Neutrophil (primary cell): Measurements from ENCODE around the gene RASSF10.

ENCODE experiments used
- H3K27ac ChIP-seq: fragments of 200-600 bp; sonication (generic); 2 replicates; pipeline ENCODE4 v1.5.1; 2016; ENCODE audit warnings: mild to moderate bottlenecking, moderate library complexity
- H3K27me3 ChIP-seq: fragments of 200-600 bp; sonication (generic); 2 replicates; pipeline ENCODE4 v1.6.0; 2016; ENCODE audit warnings: mild to moderate bottlenecking
- H3K36me3 ChIP-seq: fragments of 200-600 bp; sonication (generic); 2 replicates; pipeline ENCODE4 v1.5.1; 2017
- H3K4me1 ChIP-seq, 2 experiments: fragments of 200-600 bp in 1 of 2; sonication (generic) in 1 of 2; 1 replicate in 1 of 2; 2 replicates in 1 of 2; pipeline versions ENCODE4 v1.5.1 to v1.6.1; 2013 to 2016; ENCODE audit warnings: low read depth in 1 of 2, low read length in 1 of 2, mild to moderate bottlenecking in 1 of 2, moderate library complexity in 1 of 2; ENCODE audit not compliant: control insufficient read depth in 1 of 2, insufficient read depth in 1 of 2
- H3K4me3 ChIP-seq, 2 experiments: fragments of 200-600 bp in 1 of 2; sonication (generic) in 1 of 2; 1 replicate in 1 of 2; 2 replicates in 1 of 2; pipeline ENCODE4 v1.5.1; 2013 to 2016; ENCODE audit warnings: low read depth in 1 of 2, low read length in 1 of 2, mild to moderate bottlenecking in 1 of 2, moderate library complexity in 1 of 2
- H3K9me3 ChIP-seq: fragments of 200-600 bp; sonication (generic); 2 replicates; pipeline ENCODE4 v1.5.1; 2016
- TF ChIP-seq, protein P1 (sequence below): fragments of 200-600 bp; sonication (generic); IDR thresholded peaks from 2 replicates; pipeline ENCODE4 v1.5.1; 2016; ENCODE audit warnings: antibody characterized with exemption

Gene RASSF10

DNA sequence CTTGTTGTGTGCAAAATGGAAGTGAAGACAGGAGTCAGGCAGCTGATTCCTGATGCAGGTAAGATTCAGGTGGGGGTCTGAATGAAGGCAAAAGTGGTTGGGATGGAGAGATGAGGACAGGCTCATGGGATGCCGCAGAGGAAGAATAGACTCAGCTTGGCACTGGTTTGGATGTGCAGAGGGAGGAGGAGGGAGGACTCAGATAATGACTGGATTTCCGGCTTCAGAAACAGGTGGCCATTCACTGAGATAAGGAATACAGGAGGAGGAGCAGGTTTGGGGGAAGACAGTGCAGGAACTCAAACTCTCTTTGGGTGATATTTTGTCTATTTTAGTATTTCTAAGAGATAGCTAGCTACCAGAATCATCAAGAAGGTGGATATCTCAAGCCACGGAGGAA, 19.2 kb downstream of the RASSF10 start:
- H3K4me3 ChIP-seq: no peak overlapping the region
- H3K27ac ChIP-seq: no peak overlapping the region
- TF ChIP-seq, protein P1, sequence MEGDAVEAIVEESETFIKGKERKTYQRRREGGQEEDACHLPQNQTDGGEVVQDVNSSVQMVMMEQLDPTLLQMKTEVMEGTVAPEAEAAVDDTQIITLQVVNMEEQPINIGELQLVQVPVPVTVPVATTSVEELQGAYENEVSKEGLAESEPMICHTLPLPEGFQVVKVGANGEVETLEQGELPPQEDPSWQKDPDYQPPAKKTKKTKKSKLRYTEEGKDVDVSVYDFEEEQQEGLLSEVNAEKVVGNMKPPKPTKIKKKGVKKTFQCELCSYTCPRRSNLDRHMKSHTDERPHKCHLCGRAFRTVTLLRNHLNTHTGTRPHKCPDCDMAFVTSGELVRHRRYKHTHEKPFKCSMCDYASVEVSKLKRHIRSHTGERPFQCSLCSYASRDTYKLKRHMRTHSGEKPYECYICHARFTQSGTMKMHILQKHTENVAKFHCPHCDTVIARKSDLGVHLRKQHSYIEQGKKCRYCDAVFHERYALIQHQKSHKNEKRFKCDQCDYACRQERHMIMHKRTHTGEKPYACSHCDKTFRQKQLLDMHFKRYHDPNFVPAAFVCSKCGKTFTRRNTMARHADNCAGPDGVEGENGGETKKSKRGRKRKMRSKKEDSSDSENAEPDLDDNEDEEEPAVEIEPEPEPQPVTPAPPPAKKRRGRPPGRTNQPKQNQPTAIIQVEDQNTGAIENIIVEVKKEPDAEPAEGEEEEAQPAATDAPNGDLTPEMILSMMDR: no peak
- no peaks in the 10 kb centered on the region for H3K36me3 ChIP-seq
- no peaks in the 10 kb centered on the region for H3K4me1 ChIP-seq
- no peaks in the 10 kb centered on the region for H3K9me3 ChIP-seq
- peaks cover 50% of the 10 kb centered on the region for H3K27me3 ChIP-seq

DNA sequence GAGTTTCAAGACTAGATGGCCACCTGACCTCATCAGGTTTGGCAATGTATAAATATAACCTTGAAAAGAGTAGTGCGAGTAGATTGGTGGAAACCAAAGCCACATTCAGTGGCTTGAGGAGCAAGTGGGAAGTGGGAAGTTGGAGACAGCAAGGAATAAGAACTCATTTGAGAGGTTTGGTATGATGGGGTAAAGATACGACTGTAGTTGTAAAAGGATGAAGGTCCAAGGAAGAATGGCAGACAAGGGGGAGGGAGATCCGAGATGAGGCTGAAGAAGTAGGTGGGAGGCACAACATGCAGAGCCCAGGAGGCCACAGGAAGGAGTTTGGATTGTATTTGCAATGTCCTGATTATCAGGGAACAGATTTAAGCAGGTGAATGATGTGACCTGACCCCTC, 20.8 kb downstream of the RASSF10 start:
- TF ChIP-seq, protein P1: no peak
- Histone ChIP-seq H3K4me1 (no peaks in the 10 kb centered on the region), H3K4me3 (no peak overlapping the region), H3K9me3 (no peaks in the 10 kb centered on the region), H3K27ac (no peak overlapping the region), H3K36me3 (no peaks in the 10 kb centered on the region), H3K27me3 (peaks cover 38% of the 10 kb centered on the region)

DNA sequence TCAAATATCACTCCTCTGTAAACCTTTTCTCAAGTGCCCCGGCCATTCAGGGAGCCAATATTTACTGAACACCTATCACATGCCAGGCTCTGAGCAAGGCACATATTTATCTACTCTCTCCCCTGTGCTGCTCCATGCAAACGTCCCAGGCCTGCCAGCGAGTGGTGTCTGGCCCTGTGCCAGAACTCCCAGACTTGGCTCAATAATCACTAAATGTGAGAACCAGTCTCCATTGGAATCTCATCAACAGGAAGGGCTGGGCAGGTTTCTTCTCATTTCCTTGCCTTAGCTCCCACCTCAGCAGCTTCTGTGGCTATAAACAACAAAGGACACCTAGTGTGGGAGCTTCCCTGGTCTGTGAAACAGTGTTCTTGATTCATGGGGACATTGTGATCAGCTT, 21.7 kb downstream of the RASSF10 start:
- no peaks in the 10 kb centered on the region for H3K36me3 ChIP-seq
- H3K4me1 ChIP-seq: no peaks in the 10 kb centered on the region
- no peak overlapping the region for H3K27ac ChIP-seq
- no peak overlapping the region for H3K4me3 ChIP-seq
- peaks cover 44% of the 10 kb centered on the region for H3K27me3 ChIP-seq
- no peaks in the 10 kb centered on the region for H3K9me3 ChIP-seq
- TF ChIP-seq, protein P1: no peak

DNA sequence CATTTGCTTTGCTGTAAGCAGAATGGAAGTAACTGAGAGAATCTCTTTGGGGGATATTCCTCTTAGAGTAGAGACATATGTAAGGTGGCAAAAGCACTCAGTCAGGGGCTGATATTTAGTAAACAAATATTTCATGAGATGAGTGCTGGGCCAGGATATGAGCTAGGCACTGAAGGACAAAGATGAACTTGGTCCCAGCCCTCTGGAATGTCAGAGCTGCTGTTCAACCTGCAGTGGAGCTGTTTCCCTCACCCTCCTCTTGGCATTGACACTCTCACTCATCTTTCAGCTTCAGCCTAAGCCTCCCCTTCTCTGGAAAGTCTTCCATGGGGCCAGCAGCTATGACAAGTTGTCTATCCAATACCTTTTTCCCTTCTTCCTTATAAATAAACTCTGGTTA, 22.2 kb downstream of the RASSF10 start:
- Histone ChIP-seq H3K9me3 (no peaks in the 10 kb centered on the region), H3K27ac (no peak overlapping the region), H3K4me1 (no peaks in the 10 kb centered on the region), H3K27me3 (peaks cover 47% of the 10 kb centered on the region), H3K4me3 (no peak overlapping the region), H3K36me3 (no peaks in the 10 kb centered on the region)
- TF ChIP-seq, protein P1: no peak

DNA sequence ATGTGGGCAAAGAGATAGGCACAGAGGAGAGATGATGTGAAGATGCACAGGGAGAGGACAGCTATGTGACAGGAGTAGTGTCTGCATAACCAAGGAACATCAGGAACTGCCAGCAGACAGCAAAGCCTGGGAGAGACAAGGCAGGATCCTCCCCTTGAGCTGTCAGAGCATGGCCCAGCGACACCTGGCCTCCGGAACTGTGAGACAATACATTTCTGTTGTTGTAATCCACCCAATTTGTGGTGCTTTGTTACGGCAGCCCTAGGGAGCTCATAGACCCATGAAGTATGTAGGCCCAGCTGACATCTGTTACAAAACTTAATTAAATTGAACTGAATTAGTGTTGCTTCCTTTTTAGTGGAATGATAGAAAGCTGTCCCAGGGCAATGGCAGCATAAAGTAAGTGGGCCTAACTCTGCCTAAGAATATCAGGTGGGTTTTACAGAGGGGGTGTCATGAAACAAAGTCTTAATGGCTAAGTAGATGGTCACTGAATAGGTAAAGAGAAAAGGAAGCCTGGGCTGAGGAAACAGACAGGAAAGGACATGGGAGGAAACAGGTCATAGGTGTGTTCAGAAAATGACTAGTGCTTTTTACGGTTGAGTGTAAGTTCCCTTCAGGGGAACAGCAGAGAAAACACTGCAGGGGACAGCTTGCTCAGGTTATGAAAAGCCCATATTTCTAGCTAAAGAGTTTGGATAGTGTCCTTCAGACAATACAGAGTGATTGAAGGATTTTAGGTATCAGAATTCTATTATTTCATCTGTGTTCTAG, 24.8 kb downstream of the RASSF10 start:
- Histone ChIP-seq H3K4me3 (no peak overlapping the region), H3K27ac (no peak overlapping the region), H3K36me3 (no peaks in the 10 kb centered on the region), H3K27me3 (peaks cover 35% of the 10 kb centered on the region), H3K4me1 (no peaks in the 10 kb centered on the region), H3K9me3 (no peaks in the 10 kb centered on the region)
- TF ChIP-seq, protein P1: no peak
